ENCODE results near the gene ARL8A.

Gene ARL8A

DNA sequence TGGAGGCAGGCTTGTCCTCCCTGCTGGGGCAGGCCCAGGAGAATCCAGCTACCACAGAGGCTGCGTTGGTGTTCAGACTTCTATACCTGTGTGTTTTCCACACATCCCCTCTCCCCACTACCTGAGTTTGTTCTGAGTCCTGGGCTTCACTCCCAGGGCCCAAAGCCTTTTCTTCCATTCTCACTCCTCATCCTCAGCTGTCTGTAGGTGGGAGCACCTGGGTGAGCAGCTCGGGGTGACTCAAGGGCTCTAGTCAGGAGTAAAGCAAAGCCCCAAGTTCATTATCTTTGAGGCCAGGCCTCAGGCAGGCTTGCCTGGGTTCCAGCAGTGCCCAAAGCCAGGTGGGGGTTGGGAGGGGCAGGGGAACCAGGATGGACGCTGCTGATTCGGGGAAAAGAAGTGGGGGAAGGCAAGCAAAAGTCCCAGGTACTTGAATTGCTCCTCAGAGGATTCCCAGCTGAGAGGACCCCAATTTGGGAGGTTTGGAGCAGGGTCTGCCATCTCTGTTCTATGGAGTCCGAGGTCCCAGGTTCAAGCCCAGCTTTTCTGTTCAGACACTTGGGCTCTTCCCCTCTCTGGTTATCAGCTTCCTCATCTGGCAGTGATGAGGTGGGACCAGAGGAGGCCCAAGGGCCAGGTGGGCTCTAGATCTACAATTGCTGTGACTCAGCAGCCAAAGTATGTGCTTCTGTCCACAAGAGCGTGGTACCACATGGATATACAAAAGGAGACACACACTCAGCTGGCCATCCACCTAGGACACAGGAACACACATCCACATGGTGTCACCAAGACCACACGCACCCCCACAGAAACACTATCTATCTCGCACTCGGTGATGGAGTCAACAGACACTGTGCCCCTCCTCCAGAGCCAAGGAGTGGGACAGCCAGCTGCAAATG, 21.7 kb upstream of the ARL8A start:
- H3K4me3 Mint-ChIP-seq, result peak overlapping the region; percentile 100
- peak overlapping the region; percentile 98 for H3K27ac Mint-ChIP-seq
- no peaks in the 10 kb centered on the region for H3K9me3 Mint-ChIP-seq
- peaks cover 52% of the 10 kb centered on the region for H3K4me1 Mint-ChIP-seq (ENCODE audit: low read depth)
- no peaks in the 10 kb centered on the region for H3K36me3 Mint-ChIP-seq (ENCODE audit: low read depth)
- H3K27me3 Mint-ChIP-seq (ENCODE audit: low read depth), result no peaks in the 10 kb centered on the region
- no peak for DNase-seq (ENCODE audit: low spot score)

DNA sequence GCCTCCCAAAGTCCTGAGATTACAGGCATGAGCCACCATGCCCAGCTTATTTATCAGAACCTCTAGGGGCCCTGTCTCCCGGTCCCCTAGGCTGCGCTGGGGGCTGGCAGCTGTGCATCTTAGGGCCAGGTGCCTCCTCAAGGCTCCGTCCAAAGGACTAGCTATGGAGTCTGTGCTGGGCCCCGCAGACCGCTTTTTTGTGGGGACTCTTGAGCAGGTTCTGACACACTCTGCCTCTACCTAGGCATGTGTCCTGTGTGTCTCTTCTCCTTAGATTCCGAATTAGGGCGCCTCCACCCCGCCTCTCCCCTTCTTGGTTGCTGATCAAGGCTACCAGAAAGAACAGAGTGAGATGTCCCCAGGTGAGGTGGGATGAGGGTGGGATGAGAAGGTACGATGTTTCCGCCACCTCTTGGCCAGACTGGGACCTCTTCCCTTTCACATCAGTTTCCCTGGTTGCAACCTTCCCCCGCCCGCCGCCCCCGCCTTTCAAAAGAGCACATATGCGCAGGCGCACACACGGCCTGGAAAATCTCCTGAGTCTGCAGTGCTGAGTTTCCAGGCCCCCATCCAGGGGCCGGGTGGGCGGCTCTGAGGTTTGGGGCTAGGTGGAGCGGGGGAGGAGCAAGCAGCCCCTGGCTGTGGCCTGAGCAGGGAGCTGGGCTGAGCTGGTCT, 20.9 kb upstream of the ARL8A start:
- Mint-ChIP-seq H3K27me3 (ENCODE audit: low read depth) (no peaks in the 10 kb centered on the region), H3K9me3 (no peaks in the 10 kb centered on the region), H3K4me1 (ENCODE audit: low read depth) (peaks cover 51% of the 10 kb centered on the region), H3K4me3 (peak overlapping the region; percentile 100), H3K27ac (peak overlapping the region; percentile 98), H3K36me3 (ENCODE audit: low read depth) (peaks cover under 1% of the 10 kb centered on the region)
- peak; percentile 71 for DNase-seq (ENCODE audit: low spot score)

DNA sequence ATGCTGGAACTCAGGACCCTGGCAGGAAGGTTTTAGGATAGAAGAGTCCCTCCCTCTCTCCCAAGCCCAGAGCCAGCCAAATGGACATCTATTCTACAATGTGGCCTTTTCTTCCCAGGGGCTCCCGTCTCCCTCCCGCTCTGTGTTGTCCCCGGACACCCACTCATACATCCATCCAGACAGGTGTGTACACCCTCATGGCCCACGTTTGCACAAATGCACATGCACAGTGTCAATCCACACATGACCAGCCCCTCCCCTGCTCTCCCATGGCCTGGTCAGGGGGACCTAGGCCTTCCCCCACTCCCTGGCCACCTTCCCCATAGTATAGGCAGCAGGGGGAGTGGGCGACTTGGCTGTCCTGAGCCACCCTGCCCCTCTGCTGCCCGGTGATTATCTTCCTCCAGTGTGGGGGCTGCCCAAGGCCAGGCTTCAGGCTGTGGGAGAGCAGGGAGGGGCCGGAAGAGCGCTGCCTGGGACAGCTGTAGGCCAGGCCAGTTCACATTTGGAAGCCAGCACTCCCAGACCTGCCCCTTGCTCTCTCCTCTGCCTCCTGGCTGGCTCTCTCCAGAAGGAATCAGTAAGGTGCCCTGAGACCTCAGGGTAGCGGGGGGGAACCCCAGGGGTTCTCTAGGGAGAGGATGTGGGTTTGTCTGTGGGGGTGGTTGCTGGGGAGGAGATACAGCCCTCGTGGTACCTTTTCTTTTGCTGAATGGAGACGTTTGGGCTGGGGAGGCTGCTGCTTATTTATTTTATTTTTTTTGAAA, 19.9 kb upstream of the ARL8A start:
- peaks cover 9% of the 10 kb centered on the region for H3K36me3 Mint-ChIP-seq (ENCODE audit: low read depth)
- H3K9me3 Mint-ChIP-seq, result no peaks in the 10 kb centered on the region
- peaks cover 53% of the 10 kb centered on the region for H3K4me1 Mint-ChIP-seq (ENCODE audit: low read depth)
- H3K27ac Mint-ChIP-seq, result peak overlapping the region; percentile 98
- H3K4me3 Mint-ChIP-seq, result peak overlapping the region; percentile 100
- DNase-seq (ENCODE audit: low spot score), result peak; percentile 79
- H3K27me3 Mint-ChIP-seq (ENCODE audit: low read depth), result no peaks in the 10 kb centered on the region

DNA sequence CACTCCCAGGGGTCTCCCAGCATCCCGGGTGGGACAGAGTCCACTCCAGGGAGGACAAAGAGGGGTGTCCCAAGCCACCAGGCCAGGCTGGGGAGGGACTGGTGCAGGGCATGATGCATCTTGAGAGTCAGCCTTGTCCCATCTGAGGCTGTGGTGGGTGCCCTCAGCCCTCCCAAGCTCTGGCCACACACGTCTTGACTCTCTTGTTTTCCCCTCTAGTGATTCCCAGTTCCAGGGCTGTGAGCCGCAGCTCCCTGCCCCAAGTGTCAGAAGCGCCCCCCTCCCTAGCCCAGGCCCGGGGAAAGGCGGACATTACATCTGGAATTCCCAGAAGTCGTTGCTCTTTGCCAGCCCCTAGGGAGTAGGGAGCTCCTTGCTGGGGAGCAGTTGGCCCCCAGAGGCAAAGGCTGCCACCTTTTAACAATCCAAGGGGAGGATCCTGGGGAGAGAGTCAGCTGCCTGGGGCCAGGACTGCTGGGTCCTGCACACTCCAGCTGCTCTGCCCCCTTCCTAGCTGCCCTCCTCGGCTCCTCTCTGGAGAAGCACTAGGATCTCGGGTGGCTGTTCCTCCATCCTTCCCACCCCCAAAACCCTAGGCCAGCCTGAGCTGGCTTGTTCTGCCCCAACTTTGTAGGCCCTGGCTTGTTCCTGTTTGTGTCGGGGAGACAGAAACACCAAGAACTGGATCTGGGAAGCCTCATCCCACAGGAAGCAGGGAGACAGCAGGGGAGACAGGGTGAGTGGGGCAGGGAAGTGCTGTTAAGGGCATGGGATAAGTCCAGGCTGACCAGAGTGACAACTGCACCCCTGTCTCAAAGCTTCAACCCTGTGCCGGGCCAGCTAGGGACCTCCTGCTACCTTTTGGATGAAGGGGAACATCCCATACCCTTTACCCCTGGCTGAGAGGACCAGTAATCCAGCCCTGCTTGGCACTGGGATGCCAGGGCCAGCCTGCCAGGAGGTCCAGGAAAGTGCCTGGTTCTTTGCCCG, 19.0 kb upstream of the ARL8A start:
- DNase-seq (ENCODE audit: low spot score), result no peak
- H3K4me3 Mint-ChIP-seq, result peak overlapping the region; percentile 100
- H3K27me3 Mint-ChIP-seq (ENCODE audit: low read depth), result no peaks in the 10 kb centered on the region

DNA sequence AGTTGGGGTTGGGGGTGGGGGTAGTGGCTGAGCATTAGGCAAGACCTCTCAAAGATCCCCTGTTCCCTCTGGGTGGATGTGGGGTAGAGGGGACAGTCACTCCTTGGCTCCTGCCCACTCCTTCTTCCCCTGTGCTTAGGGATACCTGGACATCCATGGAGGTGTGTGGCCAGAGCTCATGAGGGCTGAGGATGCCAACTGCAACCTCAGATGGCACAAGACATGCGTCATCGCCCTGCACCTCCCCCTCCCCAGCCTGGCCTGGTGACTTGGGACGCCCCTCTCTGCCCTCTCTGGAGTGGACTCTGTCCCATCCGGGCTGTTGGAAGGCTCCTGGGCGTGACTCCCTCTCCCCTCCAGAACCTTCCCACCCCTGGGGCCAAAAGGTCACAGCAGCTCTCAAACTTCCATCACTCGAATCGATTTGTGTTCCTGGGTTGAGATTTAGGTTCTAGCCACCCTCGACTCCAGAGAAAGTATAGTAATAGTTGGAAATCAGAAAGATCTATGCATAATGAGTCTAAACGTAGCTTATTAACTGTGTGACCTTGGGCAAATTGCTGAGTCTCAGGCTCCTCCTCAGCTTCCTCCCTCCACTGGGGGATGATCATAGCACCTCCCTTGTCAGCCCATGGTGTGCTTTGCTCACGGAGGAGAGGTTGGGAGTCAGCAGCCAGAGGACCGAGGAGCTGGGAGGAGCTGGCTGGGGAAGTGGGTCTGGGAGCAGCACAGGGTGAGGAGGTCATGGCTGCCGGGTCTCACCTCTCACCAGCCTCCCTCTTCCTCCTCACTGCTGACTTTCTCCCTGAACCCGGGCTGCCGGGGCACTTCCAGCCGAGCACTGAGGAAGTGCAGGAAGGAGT, 18.1 kb upstream of the ARL8A start:
- Mint-ChIP-seq H3K27me3 (ENCODE audit: low read depth) (no peaks in the 10 kb centered on the region), H3K4me3 (peak overlapping the region; percentile 100), H3K27ac (peak overlapping the region; percentile 98), H3K9me3 (no peaks in the 10 kb centered on the region), H3K4me1 (ENCODE audit: low read depth) (peaks cover 66% of the 10 kb centered on the region), H3K36me3 (ENCODE audit: low read depth) (peaks cover 26% of the 10 kb centered on the region)
- peak; percentile 29 for DNase-seq (ENCODE audit: low spot score)

More for the DNA sequence above, 19.0 kb upstream of the ARL8A start:
- Mint-ChIP-seq H3K9me3 (no peaks in the 10 kb centered on the region), H3K4me1 (ENCODE audit: low read depth) (peaks cover 59% of the 10 kb centered on the region), H3K36me3 (ENCODE audit: low read depth) (peaks cover 18% of the 10 kb centered on the region), H3K27ac (peak overlapping the region; percentile 98)

DNA sequence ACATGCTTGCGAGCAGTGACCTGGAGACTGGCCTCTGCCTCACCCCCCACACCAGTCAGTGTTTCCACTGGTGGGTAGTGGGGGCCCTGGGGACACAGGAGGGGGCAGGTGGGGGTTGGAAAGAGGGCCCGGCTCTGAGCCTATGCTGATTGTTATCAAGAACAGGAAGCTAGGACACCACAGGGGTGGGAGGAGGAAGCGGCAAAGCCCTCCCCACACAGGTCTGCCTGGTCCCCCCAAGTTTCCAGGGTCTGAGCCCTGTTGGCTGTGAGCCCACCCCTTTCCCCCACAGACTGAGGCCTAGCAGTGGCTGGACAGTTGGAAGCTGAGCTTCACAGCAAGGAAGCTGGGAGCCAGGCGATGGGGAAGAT, 17.5 kb upstream of the ARL8A start:
- no peaks in the 10 kb centered on the region for H3K9me3 Mint-ChIP-seq
- H3K36me3 Mint-ChIP-seq (ENCODE audit: low read depth), result peaks cover 30% of the 10 kb centered on the region
- H3K27me3 Mint-ChIP-seq (ENCODE audit: low read depth), result no peaks in the 10 kb centered on the region
- H3K4me3 Mint-ChIP-seq, result peak overlapping the region; percentile 100
- peak overlapping the region; percentile 98 for H3K27ac Mint-ChIP-seq
- peaks cover 67% of the 10 kb centered on the region for H3K4me1 Mint-ChIP-seq (ENCODE audit: low read depth)
- DNase-seq (ENCODE audit: low spot score), result peak; percentile 72

DNA sequence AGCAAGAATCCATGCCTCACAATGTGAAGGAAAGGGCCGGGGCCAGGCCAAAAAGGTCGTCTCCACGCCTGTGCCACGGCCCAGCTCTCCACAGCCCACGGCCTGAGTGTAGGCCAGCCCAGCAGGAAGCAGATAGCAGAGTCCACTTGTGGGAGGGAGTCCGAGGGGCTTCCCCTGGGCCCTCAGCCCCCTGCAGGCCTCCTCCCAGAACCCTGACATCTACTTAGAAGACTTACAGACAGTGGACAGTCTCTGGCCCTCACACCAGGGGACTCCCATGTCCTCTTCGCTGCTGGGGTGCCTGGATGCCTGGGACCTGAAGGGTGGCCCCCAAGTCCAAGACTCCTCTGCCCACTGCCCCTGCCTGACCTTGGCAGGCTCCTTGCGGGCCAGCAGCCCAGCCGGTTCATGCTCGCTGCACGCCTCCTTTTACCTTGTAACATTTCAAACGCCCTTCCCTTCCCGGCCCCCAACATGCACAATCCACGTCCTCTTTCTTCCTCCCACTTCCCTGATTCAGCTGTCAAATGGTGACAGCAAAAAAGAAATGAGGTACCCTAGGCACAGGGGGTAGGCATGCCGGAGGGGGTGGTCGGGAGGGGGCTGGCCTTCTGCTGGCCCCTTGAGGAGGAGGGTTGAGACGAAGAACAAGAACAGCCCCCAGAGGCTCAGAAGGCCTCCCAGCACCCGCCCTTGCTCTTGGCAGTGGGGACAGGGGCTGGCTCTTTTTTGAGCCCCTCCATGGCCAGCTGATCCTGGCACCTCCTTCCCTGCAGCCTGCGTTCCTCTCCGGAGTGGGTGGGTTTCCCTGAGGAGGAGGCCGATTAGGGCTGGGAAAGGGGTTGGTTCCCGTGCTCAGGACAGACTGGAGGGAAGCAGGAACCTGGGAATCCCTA, 16.9 kb upstream of the ARL8A start:
- no peaks in the 10 kb centered on the region for H3K9me3 Mint-ChIP-seq
- H3K27me3 Mint-ChIP-seq (ENCODE audit: low read depth), result no peaks in the 10 kb centered on the region
- DNase-seq (ENCODE audit: low spot score), result peak; percentile 14
- H3K36me3 Mint-ChIP-seq (ENCODE audit: low read depth), result peaks cover 34% of the 10 kb centered on the region
- peaks cover 63% of the 10 kb centered on the region for H3K4me1 Mint-ChIP-seq (ENCODE audit: low read depth)
- peak overlapping the region; percentile 100 for H3K4me3 Mint-ChIP-seq
- peak overlapping the region; percentile 98 for H3K27ac Mint-ChIP-seq

DNA sequence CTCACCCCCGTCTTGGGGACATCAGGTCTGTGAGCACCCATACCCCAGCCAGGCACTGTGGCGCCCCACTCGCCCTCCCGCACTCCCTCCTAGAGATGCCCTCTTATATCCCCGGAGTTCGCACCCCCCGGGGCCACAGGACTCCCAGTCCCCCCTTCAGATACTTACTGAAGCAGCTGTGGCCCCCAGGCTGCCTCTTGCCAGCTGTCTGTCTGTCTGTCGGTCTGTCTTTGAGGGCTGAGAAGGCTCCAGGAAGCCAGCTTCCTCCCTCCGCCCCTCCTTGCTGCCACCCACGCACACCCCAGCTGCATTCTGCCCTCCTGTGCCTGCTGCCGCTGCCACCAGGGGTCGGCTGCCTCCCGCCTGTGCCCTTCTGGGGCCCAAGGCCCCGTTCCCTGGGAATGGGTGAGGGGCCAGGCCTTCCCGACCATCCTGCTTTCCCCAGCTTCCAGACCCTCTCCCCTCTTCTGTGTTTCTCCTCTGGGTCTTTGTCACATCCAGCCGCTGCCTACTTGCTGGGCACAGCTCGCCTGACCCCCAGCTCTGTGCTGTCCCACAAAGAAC, 15.9 kb upstream of the ARL8A start, which contains the start of gene PTPN7:
PTPN7 (minus strand) TSS at position 226 of the 564 bp plus-strand sequence. CDS start 1,200 bp downstream, outside the sequence.
- peak within 1 kb of the TSS; percentile 100 for H3K4me3 Mint-ChIP-seq
- peak; percentile 77 for DNase-seq (ENCODE audit: low spot score)

DNA sequence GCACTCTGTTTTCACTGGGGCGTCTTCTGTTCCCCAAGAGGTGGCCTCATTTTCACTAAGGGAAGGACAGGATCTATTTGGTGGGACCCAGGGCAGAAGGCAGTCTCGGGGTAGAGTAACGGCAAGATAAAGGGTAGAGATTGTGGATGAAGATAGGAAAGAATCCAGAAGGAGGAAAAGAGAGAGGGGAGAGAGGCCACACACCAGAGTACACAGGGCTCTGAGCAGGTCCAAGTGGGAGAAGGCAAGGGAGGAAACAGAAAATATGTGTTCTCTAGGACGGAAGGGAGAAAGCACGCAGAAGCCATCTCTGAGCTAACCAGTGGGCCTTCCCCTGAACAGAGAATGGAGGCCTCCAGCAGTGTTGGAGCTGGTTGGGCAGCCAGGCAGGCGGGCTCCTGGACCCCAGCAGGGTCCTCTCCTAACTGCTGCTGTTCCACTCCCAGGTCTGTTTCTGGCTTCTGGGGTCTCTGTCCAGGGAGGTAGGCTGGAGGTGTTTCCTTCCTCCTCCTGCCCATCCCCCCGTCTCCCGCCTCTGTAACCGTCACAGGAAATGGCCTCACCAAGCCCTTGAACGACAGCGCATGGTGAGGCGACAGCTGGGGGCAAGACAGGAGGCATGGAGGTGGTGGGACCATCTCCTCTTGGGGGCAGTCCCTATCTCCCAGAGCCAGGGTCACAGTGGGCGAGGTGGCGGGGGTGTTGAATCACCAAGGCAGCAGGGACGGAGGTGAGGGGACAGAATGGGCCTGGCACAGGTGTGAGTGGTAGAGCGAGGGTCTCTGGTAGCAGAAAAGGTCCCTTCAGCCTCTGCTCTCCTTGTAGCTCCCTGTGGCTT, 15.2 kb upstream of the ARL8A start:
- peaks cover 50% of the 10 kb centered on the region for H3K36me3 Mint-ChIP-seq (ENCODE audit: low read depth)
- H3K27me3 Mint-ChIP-seq (ENCODE audit: low read depth), result no peaks in the 10 kb centered on the region
- peak overlapping the region; percentile 98 for H3K27ac Mint-ChIP-seq
- H3K4me1 Mint-ChIP-seq (ENCODE audit: low read depth), result peaks cover 68% of the 10 kb centered on the region
- peak overlapping the region; percentile 100 for H3K4me3 Mint-ChIP-seq
- no peaks in the 10 kb centered on the region for H3K9me3 Mint-ChIP-seq
- peak; percentile 72 for DNase-seq (ENCODE audit: low spot score)

More for the DNA sequence above, 15.9 kb upstream of the ARL8A start, which contains the start of gene PTPN7:
- Mint-ChIP-seq H3K27me3 (ENCODE audit: low read depth) (no peaks in the 10 kb centered on the region), H3K4me1 (ENCODE audit: low read depth) (peaks cover 66% of the 10 kb centered on the region), H3K36me3 (ENCODE audit: low read depth) (peaks cover 43% of the 10 kb centered on the region), H3K27ac (peak within 1 kb of the TSS; percentile 98), H3K9me3 (no peaks in the 10 kb centered on the region)

DNA sequence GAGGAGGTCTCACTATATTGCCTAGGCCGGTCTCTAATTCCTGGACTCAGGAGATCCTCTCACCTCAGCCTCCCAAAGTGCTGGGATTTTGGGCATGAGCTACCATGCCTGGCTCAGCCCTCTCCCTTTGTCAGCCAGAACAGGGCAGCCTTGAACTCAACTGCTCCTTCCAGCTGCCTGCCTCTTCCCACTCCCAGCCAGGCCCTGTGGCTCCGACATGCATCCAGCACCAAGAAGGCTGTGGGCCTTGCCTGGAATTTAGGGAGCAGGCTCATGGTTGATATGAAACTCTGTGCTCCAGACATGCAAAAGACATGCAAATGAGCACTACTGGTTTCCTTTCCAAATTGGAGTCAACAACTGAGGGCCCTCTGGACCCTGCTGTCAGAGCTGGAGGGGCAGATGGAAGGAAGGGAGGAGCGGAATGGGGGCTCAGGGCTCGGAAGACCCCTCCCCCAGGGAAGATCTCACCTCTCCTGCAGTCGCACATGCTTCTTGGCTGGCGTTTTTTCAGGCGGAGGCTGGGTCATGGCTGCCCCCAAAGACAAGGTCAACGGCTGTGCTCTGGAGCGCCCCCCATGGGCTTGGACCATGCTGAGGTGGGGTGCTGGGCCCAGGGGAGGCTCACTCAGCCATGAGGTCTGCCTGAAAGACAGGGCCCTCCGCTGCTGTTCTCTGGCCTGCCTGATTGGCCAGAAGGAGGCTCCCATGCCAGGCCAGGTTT, 14.4 kb upstream of the ARL8A start:
- no peaks in the 10 kb centered on the region for H3K27me3 Mint-ChIP-seq (ENCODE audit: low read depth)
- peak; percentile 16 for DNase-seq (ENCODE audit: low spot score)
- peaks cover 55% of the 10 kb centered on the region for H3K36me3 Mint-ChIP-seq (ENCODE audit: low read depth)
- H3K27ac Mint-ChIP-seq, result peak overlapping the region; percentile 98
- peaks cover 65% of the 10 kb centered on the region for H3K4me1 Mint-ChIP-seq (ENCODE audit: low read depth)
- no peaks in the 10 kb centered on the region for H3K9me3 Mint-ChIP-seq
- peak overlapping the region; percentile 100 for H3K4me3 Mint-ChIP-seq

Measured in T-helper 2 cell treated with Interferon-gamma antibody and Interleukin-4, amounts not matched to agents 5 μg/mL and 100 μg/mL, for 36 hours (primary cell).